ENCODE results near the gene ERN2. TPM values are rescaled to one million over a fixed set of nuclear protein-coding genes. Genes with fewer than 3 reads are reported as not detected.

Gene ERN2
- total RNA-seq, 1 experiment from 2014 or later = 1.8 TPM

GRCh38 chr16:23706439-23706838 lies 6.6 kb downstream of the ERN2 start:
- TF ChIP-seq ZNF396 (CRISPR knock-in tag; IDR thresholded peaks at IDR 0.05; ENCODE audit: borderline replicate concordance) = no peak
- no peak for TF ChIP-seq MAX (CRISPR knock-in tag; IDR thresholded peaks at IDR 0.05)
- TF ChIP-seq, protein P1, sequence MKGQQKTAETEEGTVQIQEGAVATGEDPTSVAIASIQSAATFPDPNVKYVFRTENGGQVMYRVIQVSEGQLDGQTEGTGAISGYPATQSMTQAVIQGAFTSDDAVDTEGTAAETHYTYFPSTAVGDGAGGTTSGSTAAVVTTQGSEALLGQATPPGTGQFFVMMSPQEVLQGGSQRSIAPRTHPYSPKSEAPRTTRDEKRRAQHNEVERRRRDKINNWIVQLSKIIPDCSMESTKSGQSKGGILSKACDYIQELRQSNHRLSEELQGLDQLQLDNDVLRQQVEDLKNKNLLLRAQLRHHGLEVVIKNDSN (CRISPR knock-in tag; IDR thresholded peaks at IDR 0.05) = no peak
- no peak for TF ChIP-seq TEAD1 (CRISPR knock-in tag; IDR thresholded peaks at IDR 0.05)
- TF ChIP-seq AFF4 (CRISPR knock-in tag; IDR thresholded peaks at IDR 0.05; ENCODE audit: borderline replicate concordance) = no peak
- TF ChIP-seq JUN (CRISPR knock-in tag; IDR thresholded peaks at IDR 0.05) = no peak
- TF ChIP-seq MYBL2 (CRISPR knock-in tag; IDR thresholded peaks at IDR 0.05) = no peak
- TF ChIP-seq, protein P2, sequence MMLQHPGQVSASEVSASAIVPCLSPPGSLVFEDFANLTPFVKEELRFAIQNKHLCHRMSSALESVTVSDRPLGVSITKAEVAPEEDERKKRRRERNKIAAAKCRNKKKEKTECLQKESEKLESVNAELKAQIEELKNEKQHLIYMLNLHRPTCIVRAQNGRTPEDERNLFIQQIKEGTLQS (CRISPR knock-in tag; conservative IDR thresholded peaks at IDR 0.05) = no peak
- TF ChIP-seq ESRRA (CRISPR knock-in tag; IDR thresholded peaks at IDR 0.05; ENCODE audit: borderline replicate concordance) = no peak
- TF ChIP-seq ZNF317 (CRISPR knock-in tag; IDR thresholded peaks at IDR 0.05; ENCODE audit: borderline replicate concordance, low read depth) = no peak
- TF ChIP-seq TCF7 (CRISPR knock-in tag; IDR thresholded peaks at IDR 0.05; ENCODE audit: low read depth) = no peak
- TF ChIP-seq, protein P3, sequence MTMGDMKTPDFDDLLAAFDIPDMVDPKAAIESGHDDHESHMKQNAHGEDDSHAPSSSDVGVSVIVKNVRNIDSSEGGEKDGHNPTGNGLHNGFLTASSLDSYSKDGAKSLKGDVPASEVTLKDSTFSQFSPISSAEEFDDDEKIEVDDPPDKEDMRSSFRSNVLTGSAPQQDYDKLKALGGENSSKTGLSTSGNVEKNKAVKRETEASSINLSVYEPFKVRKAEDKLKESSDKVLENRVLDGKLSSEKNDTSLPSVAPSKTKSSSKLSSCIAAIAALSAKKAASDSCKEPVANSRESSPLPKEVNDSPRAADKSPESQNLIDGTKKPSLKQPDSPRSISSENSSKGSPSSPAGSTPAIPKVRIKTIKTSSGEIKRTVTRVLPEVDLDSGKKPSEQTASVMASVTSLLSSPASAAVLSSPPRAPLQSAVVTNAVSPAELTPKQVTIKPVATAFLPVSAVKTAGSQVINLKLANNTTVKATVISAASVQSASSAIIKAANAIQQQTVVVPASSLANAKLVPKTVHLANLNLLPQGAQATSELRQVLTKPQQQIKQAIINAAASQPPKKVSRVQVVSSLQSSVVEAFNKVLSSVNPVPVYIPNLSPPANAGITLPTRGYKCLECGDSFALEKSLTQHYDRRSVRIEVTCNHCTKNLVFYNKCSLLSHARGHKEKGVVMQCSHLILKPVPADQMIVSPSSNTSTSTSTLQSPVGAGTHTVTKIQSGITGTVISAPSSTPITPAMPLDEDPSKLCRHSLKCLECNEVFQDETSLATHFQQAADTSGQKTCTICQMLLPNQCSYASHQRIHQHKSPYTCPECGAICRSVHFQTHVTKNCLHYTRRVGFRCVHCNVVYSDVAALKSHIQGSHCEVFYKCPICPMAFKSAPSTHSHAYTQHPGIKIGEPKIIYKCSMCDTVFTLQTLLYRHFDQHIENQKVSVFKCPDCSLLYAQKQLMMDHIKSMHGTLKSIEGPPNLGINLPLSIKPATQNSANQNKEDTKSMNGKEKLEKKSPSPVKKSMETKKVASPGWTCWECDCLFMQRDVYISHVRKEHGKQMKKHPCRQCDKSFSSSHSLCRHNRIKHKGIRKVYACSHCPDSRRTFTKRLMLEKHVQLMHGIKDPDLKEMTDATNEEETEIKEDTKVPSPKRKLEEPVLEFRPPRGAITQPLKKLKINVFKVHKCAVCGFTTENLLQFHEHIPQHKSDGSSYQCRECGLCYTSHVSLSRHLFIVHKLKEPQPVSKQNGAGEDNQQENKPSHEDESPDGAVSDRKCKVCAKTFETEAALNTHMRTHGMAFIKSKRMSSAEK (CRISPR knock-in tag; IDR thresholded peaks at IDR 0.05; ENCODE audit: borderline replicate concordance) = no peak
- no peak for TF ChIP-seq ETV6 (CRISPR knock-in tag; IDR thresholded peaks at IDR 0.05)
- TF ChIP-seq, protein P4, sequence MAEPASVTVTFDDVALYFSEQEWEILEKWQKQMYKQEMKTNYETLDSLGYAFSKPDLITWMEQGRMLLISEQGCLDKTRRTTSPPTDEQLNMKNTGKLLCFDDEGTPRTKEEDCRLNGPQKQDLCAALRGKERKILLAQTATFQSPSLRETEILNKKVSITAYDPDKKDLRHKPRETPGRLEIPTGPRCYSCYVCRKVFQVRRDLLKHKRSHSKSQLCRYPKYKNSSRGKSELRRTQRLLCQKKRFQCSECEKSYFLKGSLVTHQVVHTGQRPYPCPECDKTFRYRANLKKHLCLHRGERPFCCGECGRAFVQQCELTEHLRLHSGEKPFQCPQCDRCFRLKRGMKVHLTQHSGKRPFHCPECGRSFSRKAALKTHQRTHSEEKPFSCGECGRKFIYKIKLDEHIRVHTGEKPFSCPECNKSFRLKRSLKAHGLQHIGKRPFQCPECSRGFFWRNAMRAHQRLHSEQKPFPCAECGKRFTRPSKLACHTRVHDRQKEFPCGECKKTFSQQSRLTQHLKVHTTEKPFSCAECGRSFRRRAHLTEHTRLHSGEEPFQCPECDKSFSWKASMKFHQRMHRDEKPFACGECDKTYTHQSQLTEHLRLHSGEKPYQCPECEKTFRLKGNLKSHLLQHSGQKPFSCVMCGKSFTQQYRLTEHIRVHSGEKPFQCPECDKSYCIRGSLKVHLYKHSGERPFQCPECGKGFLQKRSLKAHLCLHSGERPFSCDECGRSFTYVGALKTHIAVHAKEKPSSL (CRISPR knock-in tag; conservative IDR thresholded peaks at IDR 0.05) = no peak
- TF ChIP-seq, protein P5, sequence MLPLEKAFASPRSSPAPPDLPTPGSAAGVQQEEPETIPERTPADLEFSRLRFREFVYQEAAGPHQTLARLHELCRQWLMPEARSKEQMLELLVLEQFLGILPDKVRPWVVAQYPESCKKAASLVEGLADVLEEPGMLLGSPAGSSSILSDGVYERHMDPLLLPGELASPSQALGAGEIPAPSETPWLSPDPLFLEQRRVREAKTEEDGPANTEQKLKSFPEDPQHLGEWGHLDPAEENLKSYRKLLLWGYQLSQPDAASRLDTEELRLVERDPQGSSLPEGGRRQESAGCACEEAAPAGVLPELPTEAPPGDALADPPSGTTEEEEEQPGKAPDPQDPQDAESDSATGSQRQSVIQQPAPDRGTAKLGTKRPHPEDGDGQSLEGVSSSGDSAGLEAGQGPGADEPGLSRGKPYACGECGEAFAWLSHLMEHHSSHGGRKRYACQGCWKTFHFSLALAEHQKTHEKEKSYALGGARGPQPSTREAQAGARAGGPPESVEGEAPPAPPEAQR (CRISPR knock-in tag; IDR thresholded peaks at IDR 0.05) = no peak
- TF ChIP-seq, protein P6, sequence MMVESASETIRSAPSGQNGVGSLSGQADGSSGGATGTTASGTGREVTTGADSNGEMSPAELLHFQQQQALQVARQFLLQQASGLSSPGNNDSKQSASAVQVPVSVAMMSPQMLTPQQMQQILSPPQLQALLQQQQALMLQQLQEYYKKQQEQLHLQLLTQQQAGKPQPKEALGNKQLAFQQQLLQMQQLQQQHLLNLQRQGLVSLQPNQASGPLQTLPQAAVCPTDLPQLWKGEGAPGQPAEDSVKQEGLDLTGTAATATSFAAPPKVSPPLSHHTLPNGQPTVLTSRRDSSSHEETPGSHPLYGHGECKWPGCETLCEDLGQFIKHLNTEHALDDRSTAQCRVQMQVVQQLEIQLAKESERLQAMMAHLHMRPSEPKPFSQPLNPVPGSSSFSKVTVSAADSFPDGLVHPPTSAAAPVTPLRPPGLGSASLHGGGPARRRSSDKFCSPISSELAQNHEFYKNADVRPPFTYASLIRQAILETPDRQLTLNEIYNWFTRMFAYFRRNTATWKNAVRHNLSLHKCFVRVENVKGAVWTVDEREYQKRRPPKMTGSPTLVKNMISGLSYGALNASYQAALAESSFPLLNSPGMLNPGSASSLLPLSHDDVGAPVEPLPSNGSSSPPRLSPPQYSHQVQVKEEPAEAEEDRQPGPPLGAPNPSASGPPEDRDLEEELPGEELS (CRISPR knock-in tag; IDR thresholded peaks at IDR 0.05) = no peak
- TF ChIP-seq CREM (CRISPR knock-in tag; IDR thresholded peaks at IDR 0.05) = no peak
- TF ChIP-seq FOXP1 (CRISPR knock-in tag; IDR thresholded peaks at IDR 0.05; ENCODE audit: borderline replicate concordance) = no peak
- no peak for TF ChIP-seq PRRX2 (CRISPR knock-in tag; IDR thresholded peaks at IDR 0.05)
- no peak for TF ChIP-seq KAT7 (CRISPR knock-in tag; IDR thresholded peaks at IDR 0.05; ENCODE audit: borderline replicate concordance)
- ChIA-PET CTCF (no interaction called here), POLR2A (no interaction called here)
- Mint-ChIP-seq H3K27ac (no peak overlapping the region), H3K4me3 (no peak overlapping the region), H3K4me1 (peaks cover under 1% of the 10 kb centered on the region; the same call in 1 of the 2 replicates), H3K9me3 (peaks cover 33% of the 10 kb centered on the region), H3K36me3 (peaks cover 24% of the 10 kb centered on the region), H3K27me3 (ENCODE audit: low read depth) (peaks cover 41% of the 10 kb centered on the region)
- ATAC-seq (no peak), DNase-seq (ENCODE audit: low spot score) (no peak)

Measured in WTC11 (cell line).